ENCODE measurements around the gene PRAME. TPM values are rescaled to one million over a fixed set of nuclear protein-coding genes. Genes with fewer than 3 reads are reported as not detected.

The PRAME gene
- total RNA-seq, 1 donor from 2014 or later, result not detected

DNA sequence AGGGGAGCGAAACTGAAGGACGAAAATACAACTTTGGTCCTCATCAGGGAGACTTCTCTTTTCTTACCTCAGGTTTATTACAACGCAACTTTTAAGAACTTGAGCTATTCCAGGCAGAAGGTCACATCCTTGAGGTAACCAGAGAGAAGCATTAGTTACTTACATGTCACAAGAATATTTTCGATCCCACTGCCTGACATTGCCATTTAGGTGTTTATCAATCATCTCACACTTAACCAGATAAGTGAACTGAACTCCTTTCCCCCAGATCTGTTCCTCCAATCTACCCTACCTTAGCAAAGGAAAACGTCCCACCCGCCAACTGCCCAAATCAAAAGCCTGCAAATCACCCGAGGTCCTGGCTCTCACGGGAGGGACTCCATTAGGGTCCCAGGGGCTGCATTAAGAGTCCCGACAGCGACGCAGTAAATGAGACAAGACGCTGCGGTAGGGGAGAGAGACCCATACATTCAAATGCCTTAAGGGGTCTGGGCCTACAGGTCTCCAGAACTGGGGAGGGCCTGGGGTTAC lies 51.3 kb downstream of the PRAME start:
- ATAC-seq, result no peak
- intact Hi-C loops (cut with micrococcal nuclease), result no loop called here
- DNase-seq, result no peak

DNA sequence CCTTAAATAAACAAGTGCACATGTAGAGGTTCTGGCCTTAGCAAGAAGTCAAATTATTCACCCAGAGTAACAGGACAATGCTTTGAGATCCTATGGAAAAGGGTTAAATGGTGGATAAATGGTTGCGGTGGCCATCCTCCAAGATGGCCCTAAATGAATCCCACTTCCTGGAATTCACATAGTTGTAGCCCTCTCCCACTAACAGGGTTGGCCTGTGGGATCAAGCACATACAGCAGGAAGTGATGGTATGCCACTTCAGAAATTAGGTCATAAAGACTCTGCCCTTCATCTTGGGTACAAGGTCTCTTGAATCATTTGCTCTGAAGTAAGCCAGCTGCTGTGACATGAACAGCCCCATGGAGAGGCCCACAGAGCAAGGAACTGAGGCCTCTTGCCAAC lies 52.3 kb downstream of the PRAME start:
- no peak for DNase-seq
- intact Hi-C loops (cut with micrococcal nuclease), result no loop called here
- ATAC-seq, result no peak

DNA sequence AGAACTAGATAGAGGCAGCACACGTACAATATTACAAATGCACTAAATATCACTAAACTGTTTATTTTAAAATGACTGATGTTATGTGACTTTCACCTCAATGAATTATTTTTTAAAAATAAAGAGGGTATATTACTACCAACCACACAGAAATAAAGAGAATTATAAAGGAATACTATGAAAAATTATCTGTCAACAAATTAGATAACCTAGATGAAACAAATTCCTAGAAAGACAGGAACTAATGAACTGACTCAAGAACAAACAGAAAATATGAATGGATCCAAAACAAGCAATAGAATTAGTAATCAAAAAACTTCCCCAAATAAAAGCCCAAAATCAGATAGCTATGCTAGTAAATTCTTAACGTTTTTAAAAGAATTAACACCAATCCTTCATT lies 60.8 kb downstream of the PRAME start:
- DNase-seq, result no peak
- ATAC-seq, result no peak
- intact Hi-C loops (cut with micrococcal nuclease), result no loop called here

Other genes with a start within 250 kb of the PRAME start
- gene ZNF280B, start 50.5 kb downstream of the PRAME start, total RNA-seq, result 0.62 TPM
- not detected for gene ZNF280A, start 39.0 kb downstream of the PRAME start, total RNA-seq
- gene GGTLC2, start 85.3 kb upstream of the PRAME start, total RNA-seq, result not detected

Measured in left ventricle myocardium superior (tissue), 1 donor.